Measurements from ENCODE around the gene KCNIP4. TPM values are rescaled to one million over a fixed set of nuclear protein-coding genes. Genes with fewer than 3 reads are reported as not detected.

KCNIP4 gene
- total and polyA plus RNA-seq, 2 experiments from 2014 or later = 0.69 to 1.00 TPM

GRCh38 chr4:21384609-21385008 lies 564.0 kb downstream of the KCNIP4 start:
- WGBS (ENCODE audit: low lambda C conversion rate, missing lambda C conversion rate) = 86% methylated on average over 3 of the region's 3 CpGs
- no peak for DNase-seq (ENCODE audit: low spot score)

GRCh38 chr4:21380861-21381260 lies 567.7 kb downstream of the KCNIP4 start:
- no peak overlapping the region for H2AFZ ChIP-seq
- no peak overlapping the region for H3K4me2 ChIP-seq
- H3K9me2 ChIP-seq (replicated peaks; ENCODE audit: insufficient read depth) = no peaks in the 10 kb centered on the region
- no peaks in the 10 kb centered on the region for H3K9me3 ChIP-seq (ENCODE audit: low read depth)
- WGBS (ENCODE audit: low lambda C conversion rate, missing lambda C conversion rate) = 72% methylated on average over 3 of the region's 3 CpGs
- H3K27me3 ChIP-seq = no peaks in the 10 kb centered on the region
- no peaks in the 10 kb centered on the region for H3K4me1 ChIP-seq (ENCODE audit: insufficient read depth)
- no peaks in the 10 kb centered on the region for H3K79me2 ChIP-seq
- TF ChIP-seq EZH2phosphoT487 (IDR thresholded peaks at IDR 0.05; ENCODE audit: low read depth, severe bottlenecking, unreplicated experiment) (no peak), CTCF (IDR thresholded peaks at IDR 0.05; ENCODE audit: poor library complexity) (no peak), EZH2 (IDR thresholded peaks at IDR 0.05; ENCODE audit: borderline replicate concordance) (no peak)
- H3K27ac ChIP-seq = no peak overlapping the region
- no peak overlapping the region for H3K4me3 ChIP-seq
- H4K20me1 ChIP-seq (ENCODE audit: insufficient read depth, poor library complexity, severe bottlenecking) = no peaks in the 10 kb centered on the region
- no peak for DNase-seq (ENCODE audit: low spot score)
- H3K36me3 ChIP-seq (replicated peaks; ENCODE audit: insufficient read depth, low read depth) = no peaks in the 10 kb centered on the region

More at GRCh38 chr4:21384609-21385008, 564.0 kb downstream of the KCNIP4 start:
- H3K9me2 ChIP-seq (replicated peaks; ENCODE audit: insufficient read depth) = no peaks in the 10 kb centered on the region
- no peaks in the 10 kb centered on the region for H3K36me3 ChIP-seq (replicated peaks; ENCODE audit: insufficient read depth, low read depth)
- no peaks in the 10 kb centered on the region for H3K9me3 ChIP-seq (ENCODE audit: low read depth)
- H4K20me1 ChIP-seq (ENCODE audit: insufficient read depth, poor library complexity, severe bottlenecking) = no peaks in the 10 kb centered on the region
- no peaks in the 10 kb centered on the region for H3K79me2 ChIP-seq
- TF ChIP-seq CTCF (IDR thresholded peaks at IDR 0.05; ENCODE audit: poor library complexity) (no peak), EZH2phosphoT487 (IDR thresholded peaks at IDR 0.05; ENCODE audit: low read depth, severe bottlenecking, unreplicated experiment) (no peak), EZH2 (IDR thresholded peaks at IDR 0.05; ENCODE audit: borderline replicate concordance) (no peak)
- no peak overlapping the region for H3K27ac ChIP-seq
- H3K27me3 ChIP-seq = no peaks in the 10 kb centered on the region
- no peak overlapping the region for H2AFZ ChIP-seq
- H3K4me1 ChIP-seq (ENCODE audit: insufficient read depth) = no peaks in the 10 kb centered on the region
- H3K4me2 ChIP-seq = no peak overlapping the region
- H3K4me3 ChIP-seq = no peak overlapping the region

GRCh38 chr4:21377046-21377445 lies 571.5 kb downstream of the KCNIP4 start:
- TF ChIP-seq CTCF (IDR thresholded peaks at IDR 0.05; ENCODE audit: poor library complexity) (no peak), EZH2 (IDR thresholded peaks at IDR 0.05; ENCODE audit: borderline replicate concordance) (no peak), EZH2phosphoT487 (IDR thresholded peaks at IDR 0.05; ENCODE audit: low read depth, severe bottlenecking, unreplicated experiment) (no peak)
- DNase-seq (ENCODE audit: low spot score) = no peak
- Histone ChIP-seq H3K4me3 (no peak overlapping the region), H3K27ac (no peak overlapping the region), H2AFZ (no peak overlapping the region), H4K20me1 (ENCODE audit: insufficient read depth, poor library complexity, severe bottlenecking) (no peaks in the 10 kb centered on the region), H3K27me3 (no peaks in the 10 kb centered on the region), H3K9me2 (replicated peaks; ENCODE audit: insufficient read depth) (no peaks in the 10 kb centered on the region), H3K9me3 (ENCODE audit: low read depth) (no peaks in the 10 kb centered on the region), H3K79me2 (no peaks in the 10 kb centered on the region), H3K4me2 (no peak overlapping the region), H3K4me1 (ENCODE audit: insufficient read depth) (no peaks in the 10 kb centered on the region), H3K36me3 (replicated peaks; ENCODE audit: insufficient read depth, low read depth) (no peaks in the 10 kb centered on the region)
- 90% methylated on average over 2 of the region's 2 CpGs for WGBS (ENCODE audit: low lambda C conversion rate, missing lambda C conversion rate)

GRCh38 chr4:21376176-21376575 lies 572.4 kb downstream of the KCNIP4 start:
- no peak overlapping the region for H3K4me2 ChIP-seq
- H3K27me3 ChIP-seq = no peaks in the 10 kb centered on the region
- no peak for DNase-seq (ENCODE audit: low spot score)
- H3K4me3 ChIP-seq = no peak overlapping the region
- 85% methylated on average over 3 of the region's 3 CpGs for WGBS (ENCODE audit: low lambda C conversion rate, missing lambda C conversion rate)
- no peak for TF ChIP-seq EZH2phosphoT487 (IDR thresholded peaks at IDR 0.05; ENCODE audit: low read depth, severe bottlenecking, unreplicated experiment)
- TF ChIP-seq EZH2 (IDR thresholded peaks at IDR 0.05; ENCODE audit: borderline replicate concordance) = no peak
- no peak for TF ChIP-seq CTCF (IDR thresholded peaks at IDR 0.05; ENCODE audit: poor library complexity)
- H3K79me2 ChIP-seq = no peaks in the 10 kb centered on the region
- H4K20me1 ChIP-seq (ENCODE audit: insufficient read depth, poor library complexity, severe bottlenecking) = no peaks in the 10 kb centered on the region
- H2AFZ ChIP-seq = no peak overlapping the region
- no peaks in the 10 kb centered on the region for H3K9me2 ChIP-seq (replicated peaks; ENCODE audit: insufficient read depth)
- no peak overlapping the region for H3K27ac ChIP-seq
- no peaks in the 10 kb centered on the region for H3K36me3 ChIP-seq (replicated peaks; ENCODE audit: insufficient read depth, low read depth)
- H3K4me1 ChIP-seq (ENCODE audit: insufficient read depth) = no peaks in the 10 kb centered on the region
- no peaks in the 10 kb centered on the region for H3K9me3 ChIP-seq (ENCODE audit: low read depth)

All from hepatocyte (in vitro differentiated cells).